NK-92 treated with Interleukin-12 subunit alpha and Interleukin-12 subunit beta, amount 100 ng/mL, for 24 hours (cell line): ENCODE data around the gene ST7.
"Not testable (repeated sequence)": the region's sequence is repeated elsewhere in the genome, so short reads cannot be mapped to it uniquely, and the experiment has no call there.

ENCODE experiments used
- DNase-seq: peaks from one replicate; lab custom pipeline; 2025; lab: John Stamatoyannopoulos, UW

ST7 gene

DNA sequence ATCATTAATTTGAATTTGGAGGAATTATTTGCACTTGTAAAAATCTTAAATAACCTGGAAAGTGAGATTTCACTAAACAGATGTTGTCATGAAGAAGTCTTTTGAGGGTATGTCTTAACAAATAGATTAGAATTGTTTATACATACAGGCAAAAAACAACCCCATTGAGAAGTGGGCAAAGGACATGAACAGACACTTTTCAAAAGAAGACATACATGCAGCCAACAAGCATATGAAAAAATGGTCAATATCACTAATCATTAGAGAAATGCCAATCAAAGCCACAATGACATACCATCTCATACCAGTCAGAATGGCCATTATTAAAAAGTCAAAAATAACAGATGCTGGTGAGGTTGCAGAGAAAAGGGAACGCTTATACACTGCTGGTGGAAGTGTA lies 77.0 kb downstream of the ST7 start:
- not testable (repeated sequence) for DNase-seq

DNA sequence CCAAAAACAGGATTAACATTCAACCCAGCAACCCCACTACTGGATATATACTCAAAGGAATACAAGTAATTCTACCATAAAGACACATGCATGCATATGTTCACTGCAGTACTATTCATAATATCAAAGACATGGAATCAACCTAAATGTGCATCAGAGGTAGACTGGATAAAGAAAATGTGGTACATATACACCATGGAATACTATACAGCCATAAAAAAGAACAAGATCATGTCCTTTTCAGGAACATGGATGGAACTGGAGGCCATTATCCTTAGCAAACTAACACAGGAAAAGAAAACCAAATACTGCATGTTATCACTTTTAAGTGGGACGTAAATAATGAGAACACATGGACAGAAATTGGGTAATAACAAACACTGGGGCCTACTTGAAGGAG lies 77.5 kb downstream of the ST7 start:
- not testable (repeated sequence) for DNase-seq

DNA sequence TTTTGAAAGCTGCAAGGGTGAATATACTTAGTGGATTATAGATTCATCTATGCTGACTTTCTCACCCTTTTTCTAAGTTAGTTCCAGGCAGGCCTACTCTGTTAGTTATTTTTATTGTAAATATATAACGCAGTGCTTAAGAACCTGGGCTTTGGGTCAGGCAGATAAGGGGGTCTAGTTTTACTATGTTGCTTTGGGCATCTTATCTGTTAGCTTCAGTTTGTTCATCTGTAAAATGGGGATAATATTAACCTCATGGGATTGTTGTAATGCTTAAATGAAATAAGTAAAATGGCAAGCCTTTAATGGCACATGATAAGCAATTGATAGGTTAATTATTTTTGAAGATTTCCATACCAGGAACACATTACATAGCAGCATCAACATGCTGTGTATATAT lies 79.5 kb downstream of the ST7 start:
- DNase-seq, result no peak

DNA sequence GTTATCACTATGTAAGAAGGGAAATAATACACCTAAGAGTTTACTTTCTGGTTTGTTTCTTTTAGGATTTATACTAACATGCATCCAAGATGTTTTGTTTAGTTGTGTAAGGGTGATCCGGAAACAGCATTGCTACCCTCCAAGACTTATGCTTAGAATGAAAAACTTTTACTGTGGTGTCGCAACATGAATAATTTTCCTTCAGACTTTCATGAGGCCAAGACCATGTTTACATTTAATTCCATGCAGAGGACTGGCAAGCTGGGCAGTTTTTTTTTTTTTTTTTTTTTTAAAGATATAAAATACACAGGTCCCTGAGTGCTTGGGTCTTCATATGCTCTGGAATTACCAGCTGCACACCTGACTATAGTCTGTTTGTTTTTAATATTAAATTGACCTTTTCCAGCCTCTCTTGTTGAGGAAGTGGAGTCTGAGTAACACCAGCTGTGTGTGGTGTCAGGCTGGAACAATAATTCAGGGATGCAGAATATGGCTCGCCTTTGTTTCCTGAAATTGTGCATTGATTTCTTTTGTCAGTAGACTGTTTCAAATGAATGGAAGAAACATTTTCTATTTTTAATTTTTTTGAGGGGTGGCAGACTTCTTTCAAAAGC lies 81.7 kb downstream of the ST7 start:
- DNase-seq, result no peak

DNA sequence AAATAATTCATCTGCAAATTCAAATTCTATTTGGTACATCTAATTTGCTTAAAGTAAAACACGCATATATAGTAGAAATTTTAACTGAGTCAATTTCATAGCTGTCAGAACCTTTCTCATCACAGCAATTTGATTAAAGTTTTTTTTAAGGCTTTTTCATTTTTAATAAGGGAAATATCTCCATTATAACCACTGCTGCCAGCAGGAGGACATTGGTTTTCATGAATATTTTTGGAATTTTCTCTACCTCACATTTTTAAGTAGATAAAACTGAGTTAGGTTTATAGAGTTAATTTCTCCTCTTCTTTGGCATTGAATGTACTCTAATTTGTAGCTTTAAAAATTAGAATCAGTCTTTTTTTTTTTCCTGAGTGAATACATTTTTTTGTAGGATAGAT lies 82.2 kb downstream of the ST7 start:
- DNase-seq, result no peak

DNA sequence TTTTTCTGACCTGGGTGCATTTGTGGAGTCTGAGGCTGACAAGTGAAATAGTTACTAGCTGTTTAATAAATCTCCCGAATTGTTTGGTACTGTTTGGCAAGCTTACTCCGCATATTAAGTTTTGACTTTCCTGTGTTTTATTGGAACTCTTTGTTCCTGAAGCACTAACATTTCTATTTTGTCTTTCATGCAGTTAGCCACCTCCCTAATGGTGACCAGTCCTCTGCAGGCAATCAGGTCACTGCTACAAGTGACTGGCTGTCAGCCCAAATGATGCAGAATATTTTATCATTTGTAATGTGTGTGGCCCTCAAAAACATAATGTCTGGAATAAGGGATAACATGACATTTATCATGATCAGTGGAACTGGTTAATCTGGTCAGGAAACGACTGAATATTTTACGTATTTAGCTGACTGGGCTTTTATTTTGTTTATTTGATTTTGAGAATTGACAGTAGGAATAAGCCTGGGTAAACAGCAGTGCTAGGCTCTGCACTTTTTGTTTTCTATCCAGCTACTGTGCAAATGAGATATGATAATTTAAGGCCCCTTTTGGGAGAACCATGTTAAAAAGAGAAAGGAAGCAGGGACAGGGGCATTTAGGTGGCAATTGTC lies 82.9 kb downstream of the ST7 start:
- no peak for DNase-seq

DNA sequence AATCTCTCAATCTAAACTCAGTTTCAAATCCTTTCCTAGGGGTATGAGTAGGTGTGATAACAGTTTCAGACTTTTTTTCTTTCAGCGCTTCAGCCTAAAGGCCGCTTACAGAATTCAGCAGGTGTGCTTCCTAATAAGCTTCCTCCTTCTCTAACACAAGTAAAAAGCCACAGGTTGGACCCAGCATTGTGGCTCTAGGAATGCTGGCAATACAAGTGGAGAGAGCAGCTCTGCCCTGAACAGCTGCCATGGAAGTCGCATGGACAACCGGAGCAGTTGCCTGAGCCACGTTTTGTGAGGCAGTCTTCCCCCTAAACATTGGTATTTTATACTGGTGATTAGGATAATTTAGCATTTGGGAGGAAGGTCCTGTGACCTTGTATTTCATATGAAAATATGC lies 83.5 kb downstream of the ST7 start:
- DNase-seq, result no peak

DNA sequence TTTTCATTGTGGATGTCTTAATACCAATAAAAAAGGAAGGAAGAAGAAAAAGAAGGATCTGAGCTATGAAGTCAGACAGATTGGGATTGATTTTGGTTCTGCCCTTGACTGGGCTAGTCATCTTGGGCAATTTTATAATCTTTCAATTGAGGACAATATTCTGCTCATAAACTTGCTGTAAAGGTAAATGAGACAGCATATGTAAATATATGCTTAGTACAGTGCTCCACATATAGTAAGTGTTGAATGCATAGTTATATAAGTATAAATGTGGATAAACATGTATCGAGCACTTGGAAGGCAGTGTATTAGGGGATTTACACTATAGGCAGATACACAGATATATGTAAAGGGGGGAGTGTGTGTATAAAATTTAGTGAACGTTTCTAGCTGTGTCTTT lies 85.1 kb downstream of the ST7 start:
- no peak for DNase-seq

DNA sequence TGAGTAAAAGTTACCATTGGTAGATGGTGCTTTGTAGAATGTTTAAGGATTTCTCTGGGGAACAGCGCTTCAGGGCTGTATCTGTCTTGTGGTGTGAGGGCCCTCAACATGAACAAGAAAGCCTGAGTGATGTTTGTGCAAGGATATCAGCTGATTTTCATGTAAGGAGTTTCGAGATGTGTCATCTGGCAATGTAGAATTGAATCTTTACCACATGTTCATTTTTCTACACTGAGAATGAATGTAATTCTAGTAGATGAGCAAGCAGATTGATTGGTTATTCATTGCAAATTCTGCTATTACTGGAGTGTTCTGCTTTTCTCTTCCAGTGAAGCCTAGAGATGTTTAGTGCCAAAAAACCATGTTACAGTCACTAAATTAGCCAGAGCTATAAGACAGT lies 87.7 kb downstream of the ST7 start:
- DNase-seq, result no peak

DNA sequence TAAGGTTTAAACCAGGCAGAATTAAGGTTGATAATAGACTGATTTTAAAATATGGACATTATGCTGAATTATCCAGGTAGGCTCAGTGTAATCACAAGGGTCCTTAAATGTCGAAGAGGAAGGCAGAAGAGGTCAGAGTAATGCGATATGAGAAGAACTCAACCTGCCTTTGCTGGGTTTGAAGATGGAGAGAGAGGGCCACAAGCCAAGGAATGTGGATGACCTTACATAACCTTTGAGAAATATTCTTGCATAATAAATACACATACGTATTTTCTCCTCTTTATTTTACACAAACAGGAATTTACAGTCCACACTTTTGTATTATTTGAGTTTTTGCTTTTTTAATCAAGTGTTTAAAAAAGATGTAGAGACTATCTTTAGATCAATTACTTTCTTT lies 88.5 kb downstream of the ST7 start:
- DNase-seq, result no peak

DNA sequence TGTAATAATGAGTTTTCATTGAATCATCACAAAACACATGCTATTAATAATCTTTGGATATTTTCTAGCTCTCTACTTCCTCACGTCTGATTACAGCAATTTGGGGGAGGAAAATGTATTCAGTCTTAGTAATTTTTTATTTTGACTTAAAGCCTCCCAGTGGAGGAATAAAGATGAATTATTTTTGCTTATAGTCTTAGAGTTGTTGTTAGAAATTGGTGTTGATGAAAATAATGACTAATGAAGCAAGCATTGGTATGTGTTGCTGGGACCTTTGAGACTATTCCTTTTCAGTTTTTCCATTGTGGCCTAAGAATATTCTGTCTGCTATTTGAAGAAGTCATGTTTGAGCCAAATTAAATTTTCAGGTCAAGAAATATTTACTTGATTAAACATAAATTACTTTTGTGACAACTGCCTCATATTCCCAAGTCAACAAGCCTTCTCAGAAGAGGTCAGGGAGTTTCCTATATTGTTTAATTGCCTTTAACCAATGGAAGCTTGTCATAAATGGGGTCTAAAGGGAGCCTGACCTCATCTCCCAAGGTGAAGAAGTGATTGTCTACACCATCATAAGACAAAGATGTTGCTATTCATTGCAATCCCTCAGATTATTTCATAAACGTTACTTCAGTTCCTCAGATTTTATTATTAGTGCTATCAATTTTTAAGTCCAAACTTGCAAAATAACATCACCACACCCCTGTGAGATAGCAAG lies 90.0 kb downstream of the ST7 start:
- DNase-seq, result no peak

DNA sequence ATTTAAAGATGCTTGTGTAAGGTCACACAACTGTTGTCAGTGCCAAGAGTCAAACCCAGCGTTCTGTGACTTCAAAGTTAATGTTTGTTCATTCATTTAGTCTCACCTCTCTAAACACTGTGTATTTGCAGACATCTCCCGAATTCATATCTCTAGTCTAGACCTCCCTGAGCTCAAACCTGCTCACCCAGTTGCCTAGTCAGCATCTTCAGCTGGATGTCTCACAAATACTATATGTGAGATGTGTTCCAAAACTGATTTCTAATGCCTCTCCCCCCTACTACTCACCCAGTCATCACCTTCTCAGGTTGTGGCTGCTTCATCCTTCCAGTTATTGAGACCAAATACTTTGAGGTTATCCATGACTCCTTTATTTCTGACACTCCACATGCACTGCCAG lies 91.4 kb downstream of the ST7 start:
- DNase-seq, result no peak

DNA sequence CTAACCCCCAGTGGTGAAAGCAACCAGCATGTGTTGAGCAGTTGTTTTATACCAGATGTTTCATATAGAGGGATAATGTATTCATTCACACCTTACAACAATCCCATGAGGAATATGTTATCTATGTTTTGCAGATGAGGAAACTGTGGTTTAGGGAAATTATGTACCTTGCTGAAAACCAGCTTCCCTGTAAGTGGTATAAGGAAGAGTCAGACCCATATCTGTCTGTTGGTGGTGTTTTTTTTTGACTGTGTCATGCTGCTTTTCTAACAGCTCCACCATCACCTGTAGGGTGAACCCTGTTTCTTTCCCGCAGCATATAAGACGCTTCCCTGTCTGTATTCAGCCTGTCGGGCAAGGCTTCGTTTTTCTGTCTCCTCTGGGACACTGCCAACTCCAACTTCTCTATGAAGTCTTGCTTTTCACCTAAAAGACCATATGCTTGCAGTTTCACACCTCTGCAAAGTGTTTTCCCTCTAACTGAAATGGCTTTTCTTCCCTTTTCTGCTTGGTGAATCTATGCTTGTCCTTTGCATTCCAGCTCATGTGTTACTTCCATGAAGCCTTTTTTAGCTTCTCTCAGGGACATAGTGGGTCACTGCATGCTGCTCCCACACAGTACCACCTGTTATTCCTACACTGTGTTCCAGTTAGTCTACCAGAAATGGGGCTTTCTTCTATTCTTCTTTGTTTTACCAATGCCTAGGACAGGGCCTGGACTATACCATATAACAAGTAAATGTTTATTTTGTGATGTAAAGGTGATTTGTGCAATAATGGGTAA lies 92.8 kb downstream of the ST7 start:
- DNase-seq, result no peak

DNA sequence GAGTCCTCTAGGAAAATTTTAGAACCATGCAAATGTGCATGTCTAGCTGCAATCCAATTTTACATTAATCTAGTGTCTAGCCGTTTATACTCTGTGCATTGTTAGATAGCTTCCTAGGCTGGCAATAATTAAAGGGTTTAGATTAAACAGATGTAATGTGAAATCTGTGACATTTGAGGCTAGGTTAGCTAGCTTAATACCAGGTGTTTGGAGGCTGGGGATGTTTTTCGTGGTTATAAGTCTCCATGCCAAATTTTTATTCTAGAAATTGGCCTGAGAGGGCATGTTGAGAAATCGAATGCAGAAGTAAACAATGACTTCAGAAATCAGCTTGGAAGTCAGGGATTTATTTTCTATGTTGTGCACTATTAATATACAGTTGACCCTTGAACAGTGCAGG lies 94.2 kb downstream of the ST7 start:
- no peak for DNase-seq

DNA sequence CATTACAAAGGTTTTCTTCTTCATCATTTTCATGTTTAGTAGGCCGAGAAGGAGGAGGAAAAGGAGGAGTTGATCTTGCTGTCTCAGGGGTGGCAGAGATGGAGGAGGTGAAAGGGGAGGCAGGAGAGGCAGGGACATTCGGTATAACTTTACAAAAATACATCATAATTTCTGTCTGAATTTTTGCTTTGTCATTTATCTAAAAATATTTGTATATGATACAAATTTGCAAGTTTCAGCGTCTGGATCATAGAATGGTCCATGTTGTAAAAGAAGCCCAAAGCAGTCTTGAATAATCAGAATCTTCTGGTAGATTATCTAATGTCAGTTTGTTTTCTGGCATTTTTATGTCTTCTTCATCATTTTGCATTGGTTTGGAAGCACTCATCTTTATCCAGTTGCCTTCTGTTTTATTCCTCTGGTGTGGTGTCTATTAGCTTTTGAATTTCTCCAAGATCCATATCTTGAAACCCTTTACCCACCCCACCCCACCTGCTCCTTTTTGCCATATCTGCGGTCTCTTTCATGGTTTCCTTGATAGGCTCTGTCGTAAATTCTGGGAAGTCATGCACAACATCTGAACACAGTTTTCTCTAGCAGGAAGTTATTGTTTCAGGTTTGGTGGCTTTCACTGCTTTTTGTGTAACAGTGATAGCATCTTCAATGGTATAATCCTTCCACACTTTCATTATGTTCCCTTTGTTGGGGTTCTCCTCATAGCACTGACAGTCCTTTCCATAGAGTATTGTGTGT lies 95.0 kb downstream of the ST7 start:
- no peak for DNase-seq

DNA sequence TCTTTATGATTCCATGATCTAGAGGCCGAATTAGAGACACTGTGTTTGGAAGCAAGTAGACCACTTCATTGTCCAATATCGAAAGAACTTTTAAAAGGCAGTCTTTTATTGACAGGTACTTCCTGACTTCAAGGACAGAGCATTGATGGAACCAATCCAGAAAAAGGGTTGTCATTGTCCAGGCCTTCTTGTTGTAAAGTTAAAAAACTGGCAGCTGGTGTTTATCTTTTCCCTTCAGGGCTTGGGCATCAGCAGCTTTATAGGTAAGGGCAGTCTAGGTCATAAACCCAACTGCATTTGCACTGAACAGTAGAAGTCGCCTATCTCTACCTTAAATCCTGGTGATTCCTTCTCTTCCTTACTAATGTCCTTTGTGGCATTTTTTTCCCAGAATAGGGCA lies 95.6 kb downstream of the ST7 start:
- no peak for DNase-seq

DNA sequence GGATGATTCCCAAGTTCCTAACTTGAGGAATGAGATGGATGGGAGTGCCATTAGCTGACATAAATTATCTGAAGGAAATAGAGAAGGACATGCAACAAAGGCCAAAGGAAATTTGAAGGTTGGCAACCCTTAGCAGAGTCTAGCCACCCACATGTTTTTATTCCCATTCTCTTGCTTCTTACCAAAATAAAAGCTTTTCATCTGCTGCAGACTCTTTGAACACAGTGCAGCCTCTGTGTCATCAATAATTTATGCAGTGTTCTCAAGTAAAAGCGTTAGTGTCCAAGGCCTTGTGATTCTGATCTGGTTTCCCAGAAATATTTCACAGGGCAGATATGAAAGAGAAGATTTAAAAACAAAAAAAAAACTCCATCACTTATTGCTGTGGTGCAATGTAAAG lies 98.5 kb downstream of the ST7 start:
- no peak for DNase-seq

DNA sequence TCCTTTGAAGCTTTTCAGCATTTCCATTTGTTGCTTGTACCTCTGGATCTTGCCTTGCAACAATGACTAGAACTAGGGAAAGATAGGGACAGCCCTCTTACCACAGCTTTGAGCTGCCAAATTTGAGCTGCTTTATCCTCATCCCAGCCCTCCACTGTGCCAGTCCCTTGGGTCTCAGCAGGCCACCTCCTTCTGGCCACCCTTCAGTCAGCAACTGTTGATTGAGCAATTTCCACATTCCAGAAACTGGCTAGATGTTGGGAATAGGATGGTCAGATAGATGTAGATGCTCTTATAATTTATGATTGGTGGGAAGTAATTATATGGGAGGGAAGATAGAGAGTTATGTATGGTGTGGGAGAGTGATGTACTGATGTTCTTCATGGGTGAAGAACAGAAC lies 100.1 kb downstream of the ST7 start:
- no peak for DNase-seq

DNA sequence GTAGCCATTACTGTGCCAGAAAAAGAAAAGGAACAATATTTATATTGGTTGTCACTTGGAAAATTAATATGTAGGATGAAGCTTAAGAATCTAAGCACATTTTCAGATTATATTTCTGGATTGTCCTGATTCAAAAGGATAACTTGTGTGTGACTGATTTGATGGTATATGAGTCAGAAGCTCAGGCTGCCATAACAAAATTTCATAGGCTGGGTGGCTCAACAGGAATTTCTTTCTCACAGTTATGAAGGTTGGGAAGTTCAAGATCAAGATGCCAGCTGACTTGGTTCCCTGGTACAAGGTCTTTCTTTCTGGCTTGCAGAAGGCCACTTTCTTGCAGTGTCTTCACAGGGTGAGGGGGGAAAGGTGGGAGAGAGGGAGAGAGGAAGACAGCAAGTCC lies 108.5 kb downstream of the ST7 start:
- DNase-seq, result no peak

DNA sequence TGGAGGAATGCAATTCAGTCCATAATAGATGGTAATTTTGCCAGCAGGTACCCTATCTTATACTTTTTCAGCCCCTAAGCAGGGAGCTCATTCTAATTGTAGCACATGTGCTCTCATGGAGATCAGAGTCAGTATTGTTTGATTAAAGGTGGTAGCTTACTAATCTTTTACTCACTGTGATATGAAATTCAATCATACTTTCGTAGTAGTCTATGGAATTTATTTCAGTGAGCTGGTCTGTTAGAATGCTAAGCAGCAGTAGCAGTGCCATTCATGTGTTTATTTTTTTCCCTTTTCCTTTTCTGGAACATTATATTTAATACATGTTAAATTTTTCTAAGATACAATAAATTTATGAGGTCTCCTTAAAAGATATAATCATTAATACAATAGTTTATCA lies 109.0 kb downstream of the ST7 start:
- DNase-seq, result no peak

DNA sequence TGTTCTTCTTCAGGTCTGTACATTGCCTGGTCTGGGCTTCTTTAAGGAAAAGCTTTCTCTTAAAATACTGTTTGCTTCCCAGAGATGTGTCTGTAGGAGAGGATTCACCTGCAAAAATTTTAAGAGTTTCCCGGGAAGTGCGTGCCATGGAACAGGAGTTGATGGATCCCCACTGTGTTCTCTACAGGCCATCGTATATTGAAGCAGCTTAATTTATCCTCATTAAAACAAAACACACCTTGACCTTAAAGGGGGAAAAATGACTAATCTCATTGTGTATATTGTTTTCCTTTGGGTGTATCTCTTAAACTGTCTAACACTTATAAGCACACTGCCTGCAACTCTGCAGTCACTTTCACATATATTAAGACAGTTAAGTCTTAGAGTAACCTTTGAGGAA lies 111.4 kb downstream of the ST7 start:
- no peak for DNase-seq

DNA sequence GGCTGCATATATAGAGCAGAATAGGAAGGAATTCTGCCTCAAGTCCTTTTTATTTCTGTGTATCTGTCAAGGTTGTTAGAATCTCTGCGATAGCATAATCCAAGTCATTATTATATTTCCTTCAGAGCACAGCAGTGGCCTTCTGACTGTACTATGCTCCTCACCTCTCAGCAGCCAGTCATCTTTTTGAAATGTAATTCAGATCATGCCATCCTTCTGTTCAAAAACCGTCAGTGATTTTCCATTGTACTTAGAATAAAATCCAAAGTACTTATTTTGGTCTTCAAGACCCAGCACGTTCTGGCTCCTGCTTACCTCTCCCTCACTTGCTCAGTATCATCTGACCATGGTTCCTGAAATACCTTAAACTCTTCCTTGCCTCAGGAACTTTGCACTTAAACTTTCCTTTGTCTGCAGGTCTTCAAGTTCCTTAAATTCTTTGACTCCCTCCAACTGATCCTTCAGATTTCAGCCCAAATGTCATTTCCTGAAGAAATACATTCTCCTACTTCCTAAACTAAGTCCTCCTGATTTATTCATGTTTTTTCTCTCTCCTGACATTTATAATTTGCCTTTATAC lies 112.4 kb downstream of the ST7 start:
- no peak for DNase-seq
